Activated CD8-positive, alpha-beta memory T cell treated with anti-CD3 and anti-CD28 coated beads, Interleukin-2, amount 10 ng/mL, durations not matched to agents 7 days and 5 days (primary cell): ENCODE data around the gene ASAH2B. TPM values are rescaled to one million over a fixed set of nuclear protein-coding genes. Genes with fewer than 3 reads are reported as not detected.
"Not testable (repeated sequence)": the region's sequence is repeated elsewhere in the genome, so short reads cannot be mapped to it uniquely, and the experiment has no call there.

Source experiments
- ATAC-seq: fragments of 150-1000 bp; cut with Tn5 transposase; one replicate; pipeline ENCODE4 v1.10.0; 2021; ENCODE audit warnings: moderate library complexity
- CTCF ChIA-PET: fragments of 350-600 bp; sonication (Branson Sonifier 250); formaldehyde crosslinking; loops from one replicate; lab custom pipeline; 2021; ENCODE audit warnings: antibody characterized with exemption; lab: Charles Lee
- DNase-seq: peaks from one replicate; pipeline ENCODE4 v3.0.0-alpha.2; 2020
- H3K27ac Mint-ChIP-seq: one replicate; pipeline ENCODE4 v1.8.0; 2021; ENCODE audit warnings: mild to moderate bottlenecking, mixed read lengths
- H3K27me3 Mint-ChIP-seq: one replicate; pipeline ENCODE4 v1.8.0; 2021; ENCODE audit warnings: mixed read lengths
- H3K36me3 Mint-ChIP-seq: one replicate; pipeline ENCODE4 v1.8.0; 2021; ENCODE audit warnings: mild to moderate bottlenecking, mixed read lengths
- H3K4me1 Mint-ChIP-seq: one replicate; pipeline ENCODE4 v1.8.0; 2021; ENCODE audit warnings: mixed read lengths
- H3K4me3 Mint-ChIP-seq: one replicate; pipeline ENCODE4 v1.8.0; 2021; ENCODE audit warnings: mild to moderate bottlenecking, moderate library complexity, mixed read lengths
- H3K9me3 Mint-ChIP-seq: one replicate; pipeline ENCODE4 v1.8.0; 2022; ENCODE audit warnings: low read depth, mixed read lengths
- total RNA-seq, 2 experiments: library from RNA; stranded (reverse); gene quantifications; one replicate each; pipeline ENCODE4 v1.2.3, GENCODE V29; 2021

Gene ASAH2B
- total RNA-seq: 1 to 10 TPM; 4.5 to 5.1 TPM

DNA sequence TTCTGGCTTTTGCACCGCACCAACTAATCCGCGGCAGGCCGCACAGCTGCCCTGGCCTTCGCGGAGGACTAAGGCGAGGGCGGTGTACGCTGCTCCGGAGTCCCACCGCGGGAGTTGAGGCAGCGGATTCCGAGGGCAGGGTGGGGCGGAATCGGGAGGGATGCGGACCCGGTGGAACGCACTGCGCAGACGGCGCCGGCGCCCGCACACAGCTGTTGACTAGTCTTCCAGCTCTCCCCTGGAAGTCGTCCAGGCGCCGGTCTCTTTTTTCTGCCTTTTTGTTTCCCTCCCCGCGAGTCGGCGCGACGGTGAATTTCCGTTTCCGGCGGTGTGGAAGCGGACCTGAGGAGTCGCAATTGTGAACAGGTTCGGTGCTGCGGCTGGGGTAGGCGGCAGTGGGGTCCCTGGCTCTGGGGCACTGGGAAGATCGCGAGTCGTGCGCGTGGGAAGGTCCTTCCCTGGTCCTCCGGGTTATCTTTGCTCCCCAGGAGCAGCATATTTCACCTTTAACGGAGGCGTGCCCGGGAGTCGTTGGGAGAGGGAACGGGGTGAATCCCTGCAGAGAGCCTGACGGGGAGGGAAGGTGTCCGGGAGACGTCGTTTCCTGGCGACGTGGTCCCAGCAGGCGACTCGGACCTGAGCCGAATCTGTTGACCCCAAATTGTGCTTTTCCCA lies at the start of gene ASAH2B:
Gene ASAH2B (plus strand): TSS at position 319 of the 675 bp plus-strand sequence. CDS start 5,195 bp downstream, outside the sequence.
- DNase-seq: peak; percentile 85
- CTCF ChIA-PET: interaction anchor here (0.6 to 1.3 kb wide), 2 partner anchors 79 to 80 kb away, joined by 3 read pairs; no protein-coding TSS in a partner anchor
- H3K9me3 Mint-ChIP-seq: no peaks in the 10 kb centered on the region
- H3K4me1 Mint-ChIP-seq: peaks cover 20% of the 10 kb centered on the region
- peak within 1 kb of the TSS; percentile 99 for H3K4me3 Mint-ChIP-seq
- peak; percentile 82 for ATAC-seq
- peaks cover 8% of the 10 kb centered on the region for H3K27me3 Mint-ChIP-seq
- peak within 1 kb of the TSS; percentile 89 for H3K27ac Mint-ChIP-seq
- H3K36me3 Mint-ChIP-seq: peaks cover 4% of the 10 kb centered on the region

DNA sequence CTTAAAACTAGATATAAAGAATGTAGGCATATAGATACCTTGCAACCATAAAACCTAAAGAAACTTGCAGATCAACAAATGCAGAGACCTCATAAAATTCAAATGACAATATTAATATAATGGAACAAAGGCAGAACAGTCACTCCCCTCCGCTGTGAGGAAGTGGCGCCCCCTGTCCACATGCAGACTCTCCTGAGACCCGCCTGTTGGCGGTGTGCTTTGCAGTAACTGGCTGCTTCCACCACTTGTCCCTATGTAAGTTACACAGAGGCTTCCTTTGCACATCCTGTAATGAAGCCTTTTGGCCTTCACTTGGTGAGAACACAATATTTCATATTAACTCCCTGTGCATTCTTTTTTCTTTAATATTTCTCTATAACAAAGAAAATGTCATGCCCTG lies 41.9 kb upstream of the ASAH2B start:
- ATAC-seq, H3K9me3 Mint-ChIP-seq, H3K4me3 Mint-ChIP-seq, H3K27ac Mint-ChIP-seq, CTCF ChIA-PET, H3K27me3 Mint-ChIP-seq, H3K4me1 Mint-ChIP-seq, H3K36me3 Mint-ChIP-seq, DNase-seq: not testable (repeated sequence)

DNA sequence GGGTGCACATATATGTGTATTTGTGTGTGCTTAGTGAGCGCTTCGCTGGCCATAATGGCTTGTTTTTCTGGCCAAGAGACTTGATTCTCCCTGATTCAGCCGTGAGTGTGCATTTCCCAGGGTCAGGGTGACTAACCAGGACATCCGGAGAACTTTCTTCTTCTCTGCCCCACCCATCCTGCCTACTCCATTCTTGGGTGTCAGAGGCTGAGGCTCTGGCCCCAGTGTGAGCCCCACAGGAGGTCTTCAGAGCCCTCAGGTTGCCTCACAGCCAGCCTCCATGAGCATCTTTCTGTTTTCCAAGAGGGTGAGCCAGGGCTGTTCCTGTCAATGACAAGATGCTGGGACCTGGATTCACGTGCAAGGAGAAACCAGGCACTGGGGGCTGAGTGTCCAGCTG lies 37.8 kb upstream of the ASAH2B start:
- H3K9me3 Mint-ChIP-seq, H3K27ac Mint-ChIP-seq, H3K4me1 Mint-ChIP-seq, ATAC-seq, H3K27me3 Mint-ChIP-seq, H3K4me3 Mint-ChIP-seq, CTCF ChIA-PET, DNase-seq, H3K36me3 Mint-ChIP-seq: not testable (repeated sequence)

DNA sequence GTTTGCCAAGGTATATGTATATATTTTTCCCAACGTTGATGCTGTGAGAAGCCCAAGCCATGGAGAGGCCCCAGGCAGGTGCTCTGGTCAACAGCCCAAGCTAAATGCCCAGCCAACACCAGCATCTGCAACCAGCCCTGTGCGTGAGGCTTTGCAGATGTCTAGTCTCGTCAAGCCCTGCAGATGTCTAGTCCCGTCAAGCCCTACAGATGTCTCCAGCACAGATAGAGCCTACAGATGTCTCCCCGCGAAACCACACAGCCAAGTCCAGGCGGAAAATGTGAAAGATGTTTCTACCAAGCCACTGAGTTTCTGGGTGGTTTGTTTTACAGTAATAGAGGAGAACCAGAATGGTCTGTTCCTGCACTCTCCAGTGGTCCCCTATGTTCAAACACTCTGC lies 36.7 kb upstream of the ASAH2B start:
- ATAC-seq, H3K27ac Mint-ChIP-seq, H3K4me3 Mint-ChIP-seq, H3K27me3 Mint-ChIP-seq, DNase-seq, CTCF ChIA-PET, H3K36me3 Mint-ChIP-seq, H3K9me3 Mint-ChIP-seq, H3K4me1 Mint-ChIP-seq: not testable (repeated sequence)

DNA sequence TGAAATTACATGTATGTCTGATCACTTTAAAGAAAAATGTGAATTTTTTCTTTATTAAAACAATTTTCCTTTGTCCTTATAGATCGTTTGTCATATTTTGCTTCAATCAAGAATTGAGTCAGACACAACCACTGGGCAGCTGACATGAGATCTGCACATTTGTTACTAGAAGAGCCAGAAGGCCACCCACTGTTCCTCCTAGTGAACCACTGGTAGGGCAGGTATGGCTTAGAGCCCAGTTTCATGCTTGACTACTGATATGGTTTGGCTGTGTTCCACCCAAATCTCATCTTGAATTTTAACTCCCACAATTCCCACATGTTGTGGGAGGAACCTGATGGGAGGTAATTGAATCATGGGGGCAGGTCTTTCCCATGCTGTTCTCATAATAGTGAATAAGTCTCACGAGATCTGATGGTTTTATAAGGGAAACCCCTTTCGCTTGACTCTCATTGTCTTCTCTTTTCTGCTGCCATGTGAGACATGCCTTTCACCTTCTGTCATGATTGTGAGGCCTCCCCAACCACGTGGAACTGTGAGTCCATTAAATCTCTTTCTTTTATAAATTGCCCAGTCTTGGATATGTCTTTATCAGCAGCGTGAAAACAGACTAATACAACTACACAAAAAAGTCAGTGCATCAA lies 35.2 kb upstream of the ASAH2B start:
- ATAC-seq, H3K36me3 Mint-ChIP-seq, H3K27ac Mint-ChIP-seq, H3K9me3 Mint-ChIP-seq, CTCF ChIA-PET, H3K4me3 Mint-ChIP-seq, H3K27me3 Mint-ChIP-seq, DNase-seq, H3K4me1 Mint-ChIP-seq: not testable (repeated sequence)

DNA sequence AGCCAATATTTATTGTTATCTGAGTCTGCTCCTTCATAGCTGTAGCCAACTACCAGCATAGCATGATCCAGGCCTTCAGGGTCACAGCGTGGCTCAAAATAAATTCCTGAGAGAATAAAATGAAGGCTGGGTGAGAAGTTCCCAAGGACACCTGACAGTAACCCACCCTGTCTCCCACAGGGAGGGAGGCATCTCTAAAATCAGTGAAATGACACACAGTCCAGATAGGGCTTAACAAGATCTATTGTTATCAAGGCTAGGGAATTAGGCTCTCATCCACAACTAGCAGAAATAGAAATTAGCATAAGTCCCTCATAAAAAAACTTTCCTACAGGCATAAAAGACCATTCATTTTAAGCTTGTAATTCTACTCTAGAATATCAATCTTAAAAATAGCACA lies 33.7 kb upstream of the ASAH2B start:
- H3K9me3 Mint-ChIP-seq, H3K4me3 Mint-ChIP-seq, ATAC-seq, H3K4me1 Mint-ChIP-seq, H3K27me3 Mint-ChIP-seq, DNase-seq, H3K27ac Mint-ChIP-seq, H3K36me3 Mint-ChIP-seq, CTCF ChIA-PET: not testable (repeated sequence)

DNA sequence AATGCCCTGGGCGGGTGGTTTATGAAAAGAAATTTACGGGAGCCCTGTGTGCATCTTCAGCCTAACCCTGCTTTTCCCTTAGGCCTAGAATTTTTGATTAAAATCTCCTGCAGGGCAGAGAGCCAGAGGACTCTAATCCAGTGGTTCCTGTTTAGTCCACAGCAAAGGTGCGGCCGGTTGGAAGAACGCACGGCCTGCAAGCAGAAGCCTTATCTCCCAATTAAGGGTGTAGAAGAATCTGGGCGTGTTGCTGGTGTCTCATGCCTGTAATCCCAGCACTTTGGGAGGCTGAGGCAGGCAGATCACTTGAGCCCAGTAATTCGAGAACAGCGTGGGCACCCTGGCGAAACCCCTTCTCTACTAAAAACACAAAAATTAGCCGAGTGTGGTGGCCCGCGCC lies 29.5 kb upstream of the ASAH2B start:
- CTCF ChIA-PET, H3K36me3 Mint-ChIP-seq, H3K27me3 Mint-ChIP-seq, H3K9me3 Mint-ChIP-seq, H3K4me1 Mint-ChIP-seq, ATAC-seq, DNase-seq, H3K27ac Mint-ChIP-seq, H3K4me3 Mint-ChIP-seq: not testable (repeated sequence)

DNA sequence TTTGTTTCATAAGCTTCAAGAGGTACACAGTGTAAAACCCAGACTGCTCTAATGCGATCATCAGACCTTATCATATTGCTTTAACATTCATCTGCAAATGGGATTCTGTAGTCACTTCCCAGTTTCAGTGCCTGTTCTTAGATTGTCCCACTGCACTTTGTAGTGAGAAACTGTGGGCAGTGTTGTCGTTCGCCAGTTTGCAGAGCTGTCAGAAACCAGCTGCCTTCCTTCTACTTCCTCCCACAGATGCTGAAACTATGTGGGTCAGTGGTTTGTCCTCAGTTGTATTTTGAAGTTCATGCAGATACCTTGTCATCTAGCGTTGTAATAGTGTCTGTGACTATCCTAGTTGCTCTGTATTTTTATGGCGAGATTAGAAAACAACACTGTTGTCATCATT lies 15.9 kb upstream of the ASAH2B start:
- H3K9me3 Mint-ChIP-seq, H3K4me1 Mint-ChIP-seq, H3K4me3 Mint-ChIP-seq, H3K27ac Mint-ChIP-seq, CTCF ChIA-PET, H3K36me3 Mint-ChIP-seq: not testable (repeated sequence)
- DNase-seq (peak; percentile 42), ATAC-seq (peak; percentile 42)
- peaks cover 45% of the 10 kb centered on the region for H3K27me3 Mint-ChIP-seq

DNA sequence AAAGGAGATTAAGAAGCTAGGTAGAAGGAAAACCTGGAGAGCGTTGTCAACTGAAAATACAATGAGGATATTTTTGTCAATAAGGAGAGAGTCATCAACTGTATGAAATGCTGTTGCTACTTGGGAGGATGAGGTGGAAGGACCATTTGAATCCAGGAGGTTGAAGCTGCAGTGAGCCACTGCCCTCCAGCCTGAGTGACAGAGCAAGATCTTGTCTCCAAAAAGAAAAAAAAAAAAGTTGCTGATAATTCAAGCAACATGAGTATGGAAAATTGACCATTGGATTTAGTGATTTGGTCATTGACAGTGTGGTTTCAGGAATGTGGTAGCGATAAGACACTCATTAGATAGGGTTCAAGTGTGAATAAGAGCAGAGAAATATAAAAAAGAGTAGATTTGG lies 11.6 kb upstream of the ASAH2B start:
- H3K4me1 Mint-ChIP-seq, H3K27ac Mint-ChIP-seq, ATAC-seq, CTCF ChIA-PET, H3K4me3 Mint-ChIP-seq, H3K9me3 Mint-ChIP-seq, H3K36me3 Mint-ChIP-seq, DNase-seq: not testable (repeated sequence)
- H3K27me3 Mint-ChIP-seq: peaks cover 45% of the 10 kb centered on the region

DNA sequence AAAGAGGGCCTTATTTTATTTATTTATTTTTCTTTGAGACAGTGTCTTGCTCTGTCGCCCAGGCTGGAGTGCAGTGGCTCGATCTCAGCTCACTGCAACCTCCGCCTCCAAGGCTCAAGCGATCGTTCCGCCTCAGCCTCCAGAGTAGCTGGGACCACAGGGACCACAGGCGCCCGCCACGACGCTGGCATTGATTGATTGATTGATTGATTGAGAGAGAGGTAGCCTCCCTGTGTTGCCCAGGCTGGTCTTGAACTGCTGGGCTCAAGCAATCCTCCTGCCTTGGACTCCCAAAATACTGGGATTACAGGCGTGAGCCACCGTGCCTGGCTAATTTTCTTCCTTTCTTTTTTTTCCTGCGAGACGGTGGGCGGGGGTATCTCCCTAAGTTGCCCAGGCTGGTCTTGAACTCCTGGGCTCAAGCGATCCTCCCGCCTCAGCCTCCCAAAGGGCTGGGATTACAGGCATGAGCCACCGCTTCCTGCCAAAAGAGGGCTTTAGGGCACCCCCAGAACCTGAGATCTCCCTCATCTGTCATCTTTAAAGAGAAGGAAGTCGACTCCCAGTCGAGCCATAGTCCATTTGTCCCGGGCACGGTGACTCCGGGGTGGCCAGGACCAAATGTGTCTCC lies 634 bp upstream of the ASAH2B start:
- H3K4me3 Mint-ChIP-seq: peak overlapping the region; percentile 99
- peaks cover 20% of the 10 kb centered on the region for H3K4me1 Mint-ChIP-seq
- DNase-seq, ATAC-seq, H3K36me3 Mint-ChIP-seq, H3K9me3 Mint-ChIP-seq: not testable (repeated sequence)
- CTCF ChIA-PET: interaction anchor here (0.6 kb wide), 1 partner anchor 79 kb away, joined by 3 read pairs; no protein-coding TSS in a partner anchor
- H3K27me3 Mint-ChIP-seq: peaks cover 15% of the 10 kb centered on the region
- peak overlapping the region; percentile 89 for H3K27ac Mint-ChIP-seq

DNA sequence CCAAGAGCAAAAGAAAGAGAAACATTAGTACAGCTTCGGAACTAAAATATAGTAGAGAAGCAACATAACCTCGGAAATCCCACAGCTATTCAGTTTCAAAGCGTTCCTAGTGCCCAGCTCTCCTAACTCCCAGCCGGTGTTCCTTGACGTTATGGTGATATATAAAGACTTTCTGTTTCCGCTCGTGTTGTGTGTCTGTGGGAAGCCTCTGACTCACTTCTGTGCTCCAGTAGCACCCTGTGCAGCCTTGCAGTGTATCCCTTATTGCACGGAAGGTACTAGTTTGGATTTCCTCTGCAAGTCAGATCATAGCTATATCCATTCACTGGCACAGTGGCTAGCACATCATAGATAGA lies 535 bp downstream of the ASAH2B start:
- Mint-ChIP-seq H3K27me3 (peaks cover 6% of the 10 kb centered on the region), H3K36me3 (peaks cover 4% of the 10 kb centered on the region), H3K4me3 (peak overlapping the region; percentile 99), H3K9me3 (no peaks in the 10 kb centered on the region), H3K4me1 (peaks cover 20% of the 10 kb centered on the region), H3K27ac (peak overlapping the region; percentile 89)
- peak; percentile 63 for DNase-seq
- peak; percentile 69 for ATAC-seq
- CTCF ChIA-PET: interaction anchor here (1.3 kb wide), 1 partner anchor 80 kb away, joined by 3 read pairs; no protein-coding TSS in a partner anchor

DNA sequence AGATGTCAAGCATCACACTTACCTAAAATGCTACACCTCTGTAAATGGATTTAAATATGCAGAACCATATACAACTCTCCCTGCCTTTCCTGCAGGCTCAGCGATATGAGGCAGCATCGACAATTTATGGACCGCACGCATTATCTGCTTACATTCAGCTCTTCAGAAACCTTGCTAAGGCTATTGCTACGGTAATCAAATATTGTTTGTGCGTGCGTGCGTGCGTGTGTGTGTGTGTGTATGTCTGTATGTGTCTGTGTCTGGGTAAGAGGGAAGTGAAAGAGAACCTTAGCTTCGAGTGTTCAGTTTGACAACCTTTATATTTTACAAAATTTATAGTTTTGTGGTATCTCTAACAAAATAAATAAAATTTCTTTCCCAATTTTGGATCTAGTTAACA lies 3.1 kb downstream of the ASAH2B start:
- ATAC-seq, H3K27ac Mint-ChIP-seq, CTCF ChIA-PET, H3K27me3 Mint-ChIP-seq, H3K36me3 Mint-ChIP-seq, DNase-seq, H3K9me3 Mint-ChIP-seq, H3K4me3 Mint-ChIP-seq: not testable (repeated sequence)
- H3K4me1 Mint-ChIP-seq: peaks cover 20% of the 10 kb centered on the region

DNA sequence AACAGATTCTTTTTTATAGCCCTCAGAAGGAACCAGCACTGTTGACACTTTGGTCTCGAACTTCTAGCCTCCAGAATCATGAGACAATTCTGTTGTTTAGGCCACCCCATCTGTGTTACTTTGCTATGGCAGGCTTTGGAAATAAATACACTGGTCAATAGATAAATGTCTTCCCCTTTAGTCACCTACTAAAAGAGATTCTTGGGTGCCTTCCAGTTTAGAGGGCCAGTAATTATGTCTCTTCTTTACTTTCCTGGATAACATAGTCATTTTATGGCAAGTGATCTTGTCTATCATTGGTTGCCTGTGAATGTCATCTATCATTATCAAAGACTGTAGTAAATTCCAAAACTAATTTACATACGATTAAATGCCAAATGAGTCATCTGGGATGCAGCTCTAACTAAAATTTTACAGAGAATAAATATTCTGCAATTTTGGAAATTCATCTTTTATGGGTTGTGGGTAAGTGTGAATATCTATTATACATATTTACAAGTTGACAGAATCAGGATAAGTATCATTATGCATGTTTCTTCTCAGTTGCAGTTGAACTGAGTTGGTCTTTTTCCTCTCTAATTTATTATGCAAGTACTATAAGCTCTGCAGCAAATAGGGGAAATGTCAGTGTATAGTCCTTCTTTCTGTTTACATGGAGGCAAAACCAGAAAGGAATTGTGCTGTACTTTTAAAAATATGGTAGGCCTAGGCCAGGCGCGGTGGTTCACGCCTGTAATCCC lies 27.2 kb downstream of the ASAH2B start:
- ATAC-seq, CTCF ChIA-PET, H3K36me3 Mint-ChIP-seq, H3K27me3 Mint-ChIP-seq, H3K4me3 Mint-ChIP-seq, H3K9me3 Mint-ChIP-seq, DNase-seq, H3K4me1 Mint-ChIP-seq, H3K27ac Mint-ChIP-seq: not testable (repeated sequence)
